ENCODE data around the gene SCARB1.

SCARB1 gene

DNA sequence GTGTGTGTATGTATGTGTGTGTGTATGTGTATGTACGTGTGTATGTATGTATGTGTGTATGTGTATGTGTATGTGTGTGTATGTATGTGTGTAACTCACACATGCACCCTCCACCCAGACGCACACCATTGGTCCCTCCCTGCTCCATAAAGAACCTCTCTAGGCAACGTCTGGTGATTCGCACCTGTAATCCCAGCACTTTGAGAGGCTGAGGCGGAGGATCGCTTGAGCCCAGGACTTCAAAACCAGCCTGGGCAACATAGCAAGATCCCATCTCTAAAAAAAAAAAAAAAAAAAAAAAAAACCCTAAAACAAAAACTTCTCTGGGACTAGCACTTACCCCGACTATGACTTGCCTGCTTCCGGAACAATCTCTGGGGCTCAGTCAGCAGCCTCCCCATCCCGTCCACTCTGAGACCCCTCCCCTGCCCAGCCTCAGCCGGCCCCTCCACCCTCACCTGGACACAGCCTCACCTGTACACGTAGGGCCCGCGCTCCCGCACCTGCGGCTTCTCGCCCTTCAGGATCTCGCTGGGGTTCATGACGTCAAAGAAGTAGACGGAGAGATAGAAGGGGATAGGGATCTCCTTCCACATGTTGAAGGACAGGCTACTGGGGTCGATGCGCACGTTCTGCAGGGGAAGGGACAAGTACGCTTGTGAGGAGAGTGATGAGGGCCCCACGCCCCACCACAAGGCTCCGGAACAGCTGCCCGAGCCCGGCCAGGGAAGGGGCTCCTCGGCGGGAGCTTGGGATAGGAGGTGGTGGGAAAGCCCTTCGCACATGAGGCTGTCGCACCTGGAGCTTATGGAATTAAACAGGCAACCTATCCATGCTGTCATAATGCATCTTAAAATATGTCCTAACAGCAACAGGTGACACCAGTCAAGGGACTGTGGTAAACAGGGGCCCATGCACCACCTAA, 46.3 kb downstream of the SCARB1 start:
- H3K4me2 ChIP-seq (ENCODE audit: low read length), result no peak overlapping the region
- H2BK120ac ChIP-seq (ENCODE audit: insufficient read depth, low read length, poor library complexity), result no peak overlapping the region
- H3K4ac ChIP-seq (ENCODE audit: low read depth, low read length), result no peak overlapping the region
- H3K9me3 ChIP-seq (ENCODE audit: insufficient read depth, low read depth, low read length), result no peaks in the 10 kb centered on the region
- H2BK12ac ChIP-seq (ENCODE audit: low read length), result no peak overlapping the region
- H3K27me3 ChIP-seq (ENCODE audit: insufficient read depth, low read length), result no peaks in the 10 kb centered on the region
- no CpG with 5 or more reads among the region's 31 CpGs for WGBS (ENCODE audit: extremely low coverage, insufficient coverage, insufficient read length)
- H3K36me3 ChIP-seq (ENCODE audit: control insufficient read depth in 1 of 2, insufficient read depth in 2 of 2, low read length in 2 of 2), result peaks cover 4 to 6% of the 10 kb centered on the region in 2 experiments
- no peak overlapping the region for H2AFZ ChIP-seq (ENCODE audit: insufficient read depth, low read length, poor library complexity)
- no peaks in the 10 kb centered on the region for H3K79me1 ChIP-seq (ENCODE audit: low read length)
- no peak overlapping the region for H4K12ac ChIP-seq (ENCODE audit: low read depth, low read length)
- no peak overlapping the region for H4K91ac ChIP-seq (ENCODE audit: low read depth, low read length)
- H2AK5ac ChIP-seq (ENCODE audit: low read length), result no peak overlapping the region
- no peak for DNase-seq
- H3K18ac ChIP-seq (ENCODE audit: low read length), result no peak overlapping the region
- no peak overlapping the region for H3K14ac ChIP-seq (ENCODE audit: low read length)
- H3K9ac ChIP-seq (ENCODE audit: low read length), result no peak overlapping the region
- H2BK5ac ChIP-seq (ENCODE audit: low read depth, low read length, poor library complexity), result no peak overlapping the region
- no peak overlapping the region for H3K4me3 ChIP-seq (ENCODE audit: low read depth, low read length)
- H4K8ac ChIP-seq (ENCODE audit: low read depth, low read length), result no peak overlapping the region
- no peaks in the 10 kb centered on the region for H3K4me1 ChIP-seq (ENCODE audit: control insufficient read depth in 1 of 2, insufficient read depth in 2 of 2, low read length in 2 of 2)
- no peaks in the 10 kb centered on the region for H3K79me2 ChIP-seq (ENCODE audit: control insufficient read depth, insufficient read depth, low read length, poor library complexity)
- no peak overlapping the region for H3K27ac ChIP-seq (ENCODE audit: low read depth, low read length)
- H3K23ac ChIP-seq (ENCODE audit: low read length), result no peak overlapping the region

DNA sequence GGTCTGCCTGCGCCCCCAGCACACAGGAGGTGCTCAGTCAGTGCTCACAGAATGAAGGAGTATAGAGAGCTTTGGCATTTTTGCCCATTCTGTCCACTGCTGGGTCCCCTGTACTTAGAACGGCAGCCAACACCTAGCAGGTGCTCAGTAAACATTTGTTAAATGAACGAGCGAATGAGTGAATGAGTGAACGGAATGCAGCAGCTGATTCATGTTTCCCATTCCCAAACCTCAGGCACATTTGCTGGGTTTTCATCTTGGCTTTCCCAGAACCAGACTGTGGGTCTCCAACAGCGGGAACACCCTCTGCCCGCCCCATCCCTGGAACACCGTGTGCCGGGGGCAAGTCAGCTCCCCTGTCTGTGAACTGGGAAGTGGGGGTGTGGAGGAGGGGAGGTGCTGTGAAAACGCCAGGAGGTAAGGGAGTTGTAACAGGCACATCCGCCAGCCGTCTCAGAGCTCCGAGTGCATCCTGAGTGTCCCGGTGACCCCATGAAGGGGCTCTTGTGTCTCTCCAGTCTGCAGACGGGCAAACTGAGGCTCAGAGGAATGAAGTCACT, 47.3 kb downstream of the SCARB1 start:
- H3K4ac ChIP-seq (ENCODE audit: low read depth, low read length), result no peak overlapping the region
- H2AFZ ChIP-seq (ENCODE audit: insufficient read depth, low read length, poor library complexity), result no peak overlapping the region
- no peak overlapping the region for H3K14ac ChIP-seq (ENCODE audit: low read length)
- no peak overlapping the region for H4K8ac ChIP-seq (ENCODE audit: low read depth, low read length)
- no peaks in the 10 kb centered on the region for H3K27me3 ChIP-seq (ENCODE audit: insufficient read depth, low read length)
- H2AK5ac ChIP-seq (ENCODE audit: low read length), result no peak overlapping the region
- no peak overlapping the region for H3K4me3 ChIP-seq (ENCODE audit: low read depth, low read length)
- H2BK5ac ChIP-seq (ENCODE audit: low read depth, low read length, poor library complexity), result no peak overlapping the region
- no peaks in the 10 kb centered on the region for H3K79me2 ChIP-seq (ENCODE audit: control insufficient read depth, insufficient read depth, low read length, poor library complexity)
- no peak overlapping the region for H3K27ac ChIP-seq (ENCODE audit: low read depth, low read length)
- no peaks in the 10 kb centered on the region for H3K9me3 ChIP-seq (ENCODE audit: insufficient read depth, low read depth, low read length)
- H3K36me3 ChIP-seq (ENCODE audit: control insufficient read depth in 1 of 2, insufficient read depth in 2 of 2, low read length in 2 of 2), result peaks cover 4 to 9% of the 10 kb centered on the region in 2 experiments
- H4K12ac ChIP-seq (ENCODE audit: low read depth, low read length), result no peak overlapping the region
- H3K4me2 ChIP-seq (ENCODE audit: low read length), result no peak overlapping the region
- H3K4me1 ChIP-seq (ENCODE audit: control insufficient read depth in 1 of 2, insufficient read depth in 2 of 2, low read length in 2 of 2), result no peaks in the 10 kb centered on the region
- WGBS (ENCODE audit: extremely low coverage, insufficient coverage, insufficient read length), result no CpG with 5 or more reads among the region's 15 CpGs
- no peak overlapping the region for H2BK120ac ChIP-seq (ENCODE audit: insufficient read depth, low read length, poor library complexity)
- DNase-seq, result no peak
- H3K79me1 ChIP-seq (ENCODE audit: low read length), result no peaks in the 10 kb centered on the region
- no peak overlapping the region for H3K23ac ChIP-seq (ENCODE audit: low read length)
- no peak overlapping the region for H2BK12ac ChIP-seq (ENCODE audit: low read length)
- H3K18ac ChIP-seq (ENCODE audit: low read length), result no peak overlapping the region
- H3K9ac ChIP-seq (ENCODE audit: low read length), result no peak overlapping the region
- H4K91ac ChIP-seq (ENCODE audit: low read depth, low read length), result no peak overlapping the region

DNA sequence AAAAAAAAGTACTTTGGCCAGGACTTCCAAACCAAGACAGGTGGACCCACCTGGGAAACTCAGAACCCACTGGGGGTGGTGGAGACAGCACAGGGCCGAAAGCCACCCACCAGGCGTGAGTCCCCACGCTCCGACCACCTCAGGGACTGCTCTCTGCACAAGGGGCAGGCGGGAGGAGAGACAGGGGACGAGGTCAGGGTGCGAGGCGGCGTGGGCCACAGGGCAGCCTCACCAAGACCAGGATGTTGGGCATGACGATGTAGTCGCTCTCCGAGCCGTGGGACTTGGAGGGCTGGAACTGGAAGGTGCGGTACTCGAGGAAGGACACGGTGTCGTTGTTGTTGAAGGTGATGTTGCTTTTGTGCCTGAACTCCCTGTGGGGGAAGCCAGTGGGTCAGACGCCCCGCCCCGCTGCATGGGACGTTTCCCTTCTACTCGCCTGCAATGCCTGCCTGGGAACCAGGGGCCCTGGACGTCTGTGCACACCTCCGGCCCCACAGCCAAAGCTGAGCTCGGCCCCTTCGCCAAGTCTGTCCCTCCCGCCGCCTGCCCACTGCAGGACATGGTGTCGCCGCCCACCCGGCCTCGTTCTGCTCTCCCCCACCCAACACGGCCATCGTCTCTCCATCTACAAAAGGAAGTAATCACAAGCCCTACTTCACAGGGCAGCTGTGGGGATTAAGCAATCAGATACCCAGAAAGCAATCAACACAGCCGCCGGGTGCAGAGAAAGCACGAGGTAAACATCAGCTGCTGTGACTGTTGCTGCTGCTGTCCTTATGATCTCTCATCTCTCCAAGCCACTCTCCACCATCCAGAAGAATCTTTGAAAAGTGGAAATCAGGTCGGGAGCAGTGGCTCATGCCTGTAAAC, 48.7 kb downstream of the SCARB1 start:
- no peak overlapping the region for H2BK12ac ChIP-seq (ENCODE audit: low read length)
- no peak overlapping the region for H3K18ac ChIP-seq (ENCODE audit: low read length)
- peaks cover 4 to 9% of the 10 kb centered on the region in 2 experiments for H3K36me3 ChIP-seq (ENCODE audit: control insufficient read depth in 1 of 2, insufficient read depth in 2 of 2, low read length in 2 of 2)
- H3K4me2 ChIP-seq (ENCODE audit: low read length), result no peak overlapping the region
- no peak overlapping the region for H3K14ac ChIP-seq (ENCODE audit: low read length)
- no peaks in the 10 kb centered on the region for H3K79me1 ChIP-seq (ENCODE audit: low read length)
- H3K23ac ChIP-seq (ENCODE audit: low read length), result no peak overlapping the region
- WGBS (ENCODE audit: extremely low coverage, insufficient coverage, insufficient read length), result no CpG with 5 or more reads among the region's 38 CpGs
- H3K9me3 ChIP-seq (ENCODE audit: insufficient read depth, low read depth, low read length), result no peaks in the 10 kb centered on the region
- H3K79me2 ChIP-seq (ENCODE audit: control insufficient read depth, insufficient read depth, low read length, poor library complexity), result no peaks in the 10 kb centered on the region
- H4K8ac ChIP-seq (ENCODE audit: low read depth, low read length), result no peak overlapping the region
- no peaks in the 10 kb centered on the region for H3K27me3 ChIP-seq (ENCODE audit: insufficient read depth, low read length)
- no peak overlapping the region for H3K9ac ChIP-seq (ENCODE audit: low read length)
- H2AFZ ChIP-seq (ENCODE audit: insufficient read depth, low read length, poor library complexity), result no peak overlapping the region
- no peak overlapping the region for H4K12ac ChIP-seq (ENCODE audit: low read depth, low read length)
- H3K4ac ChIP-seq (ENCODE audit: low read depth, low read length), result no peak overlapping the region
- H3K4me3 ChIP-seq (ENCODE audit: low read depth, low read length), result no peak overlapping the region
- DNase-seq, result no peak
- H4K91ac ChIP-seq (ENCODE audit: low read depth, low read length), result no peak overlapping the region
- H2BK5ac ChIP-seq (ENCODE audit: low read depth, low read length, poor library complexity), result no peak overlapping the region
- H2AK5ac ChIP-seq (ENCODE audit: low read length), result no peak overlapping the region
- H3K27ac ChIP-seq (ENCODE audit: low read depth, low read length), result no peak overlapping the region
- H2BK120ac ChIP-seq (ENCODE audit: insufficient read depth, low read length, poor library complexity), result no peak overlapping the region
- no peaks in the 10 kb centered on the region for H3K4me1 ChIP-seq (ENCODE audit: control insufficient read depth in 1 of 2, insufficient read depth in 2 of 2, low read length in 2 of 2)

DNA sequence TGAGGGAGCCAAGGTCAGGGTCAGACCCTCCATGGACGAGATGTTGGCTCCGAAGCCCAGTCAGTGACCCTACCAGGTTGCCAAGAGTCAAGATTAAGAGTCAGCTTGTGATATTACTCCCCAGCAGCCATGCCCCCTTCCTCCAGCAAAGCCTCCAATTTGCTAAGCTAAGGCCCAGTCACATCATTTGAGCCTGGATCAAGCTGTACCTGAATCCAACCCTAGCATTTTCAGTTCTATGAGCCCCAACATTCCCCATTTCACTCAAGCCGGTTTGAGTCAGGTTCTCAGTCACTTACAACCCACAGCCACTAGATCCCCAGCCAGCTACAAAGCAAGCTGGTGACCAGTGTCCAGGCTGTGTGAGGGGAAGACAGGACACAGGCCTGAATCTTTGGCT, 49.9 kb downstream of the SCARB1 start:
- Histone ChIP-seq H3K36me3 (ENCODE audit: control insufficient read depth in 1 of 2, insufficient read depth in 2 of 2, low read length in 2 of 2) (peaks cover 4 to 9% of the 10 kb centered on the region in 2 experiments), H3K23ac (ENCODE audit: low read length) (no peak overlapping the region), H2BK12ac (ENCODE audit: low read length) (no peak overlapping the region), H2AFZ (ENCODE audit: insufficient read depth, low read length, poor library complexity) (no peak overlapping the region), H4K8ac (ENCODE audit: low read depth, low read length) (no peak overlapping the region), H3K4me2 (ENCODE audit: low read length) (no peak overlapping the region), H3K14ac (ENCODE audit: low read length) (no peak overlapping the region), H3K27me3 (ENCODE audit: insufficient read depth, low read length) (no peaks in the 10 kb centered on the region), H2BK5ac (ENCODE audit: low read depth, low read length, poor library complexity) (no peak overlapping the region), H3K18ac (ENCODE audit: low read length) (no peak overlapping the region), H3K4ac (ENCODE audit: low read depth, low read length) (no peak overlapping the region), H3K4me3 (ENCODE audit: low read depth, low read length) (no peak overlapping the region), H2BK120ac (ENCODE audit: insufficient read depth, low read length, poor library complexity) (no peak overlapping the region), H3K4me1 (ENCODE audit: control insufficient read depth in 1 of 2, insufficient read depth in 2 of 2, low read length in 2 of 2) (no peaks in the 10 kb centered on the region), H3K79me2 (ENCODE audit: control insufficient read depth, insufficient read depth, low read length, poor library complexity) (no peaks in the 10 kb centered on the region), H3K79me1 (ENCODE audit: low read length) (no peaks in the 10 kb centered on the region), H3K9me3 (ENCODE audit: insufficient read depth, low read depth, low read length) (no peaks in the 10 kb centered on the region), H3K9ac (ENCODE audit: low read length) (no peak overlapping the region), H4K91ac (ENCODE audit: low read depth, low read length) (no peak overlapping the region), H4K12ac (ENCODE audit: low read depth, low read length) (no peak overlapping the region), H3K27ac (ENCODE audit: low read depth, low read length) (no peak overlapping the region), H2AK5ac (ENCODE audit: low read length) (no peak overlapping the region)
- no peak for DNase-seq
- WGBS (ENCODE audit: extremely low coverage, insufficient coverage, insufficient read length), result no CpG with 5 or more reads among the region's 3 CpGs
